GM23338 (cell line): ENCODE results near the gene CPT2. TPM values are rescaled to one million over a fixed set of nuclear protein-coding genes. Genes with fewer than 3 reads are reported as not detected.

Experiments
- ATAC-seq: fragments of 200-7000 bp; cut with Tn5 transposase; 3 replicates; pipeline ENCODE4 v1.9.1; 2020
- DNase-seq: peaks from one replicate; pipeline ENCODE4 v3.0.0-alpha.2; 2015; ENCODE audit warnings: low spot score
- H2AFZ ChIP-seq: fragments of 200-600 bp; sonication (generic); 2 replicates; pipeline ENCODE4 v1.8.0; 2016; ENCODE audit warnings: antibody characterized with exemption, mild to moderate bottlenecking, moderate library complexity
- H3F3A ChIP-seq: fragments of 200-600 bp; sonication (generic); replicated peaks from 2 replicates; pipeline ENCODE4 v1.8.0; 2017; ENCODE audit warnings: antibody characterized with exemption, mixed run types, low read depth
- H3K27ac ChIP-seq: fragments of 200-600 bp; sonication (generic); 2 replicates; pipeline ENCODE4 v1.6.1; 2016; ENCODE audit warnings: low read depth
- H3K27me3 ChIP-seq: fragments of 200-600 bp; sonication (generic); 2 replicates; pipeline ENCODE4 v1.8.0; 2016; ENCODE audit warnings: mild to moderate bottlenecking, mixed run types, moderate library complexity; ENCODE audit not compliant: insufficient read depth
- H3K36me3 ChIP-seq: fragments of 200-600 bp; sonication (generic); 2 replicates; pipeline ENCODE4 v1.8.0; 2016; ENCODE audit warnings: mild to moderate bottlenecking; ENCODE audit not compliant: insufficient read depth
- H3K4me1 ChIP-seq: fragments of 200-600 bp; sonication (generic); 2 replicates; pipeline ENCODE4 v1.8.0; 2016; ENCODE audit warnings: mild to moderate bottlenecking, moderate library complexity; ENCODE audit not compliant: insufficient read depth
- H3K4me2 ChIP-seq: fragments of 200-600 bp; sonication (generic); 2 replicates; pipeline ENCODE4 v1.7.1; 2017; ENCODE audit warnings: mixed run types
- H3K4me3 ChIP-seq: fragments of 200-600 bp; sonication (generic); 2 replicates; pipeline ENCODE4 v1.6.1; 2016; ENCODE audit warnings: mixed run types
- H3K79me2 ChIP-seq: fragments of 200-600 bp; sonication (generic); replicated peaks from 2 replicates; pipeline ENCODE4 v1.8.0; 2017; ENCODE audit warnings: mild to moderate bottlenecking; ENCODE audit not compliant: insufficient read depth
- H3K9me2 ChIP-seq: fragments of 200-600 bp; sonication (generic); 2 replicates; pipeline ENCODE4 v1.8.0; 2017; ENCODE audit not compliant: insufficient read depth
- H4K20me1 ChIP-seq: fragments of 200-600 bp; sonication (generic); replicated peaks from 2 replicates; pipeline ENCODE4 v1.8.0; 2017; ENCODE audit warnings: mild to moderate bottlenecking; ENCODE audit not compliant: insufficient read depth
- H3K27ac Mint-ChIP-seq: 2 replicates; pipeline ENCODE4 v1.8.0; 2020; ENCODE audit warnings: inconsistent platforms, mild to moderate bottlenecking, moderate library complexity, mixed read lengths
- H3K27me3 Mint-ChIP-seq: 3 replicates; pipeline ENCODE4 v1.8.0; 2022; ENCODE audit warnings: low read depth, mild to moderate bottlenecking, moderate library complexity, mixed read lengths, inconsistent platforms; ENCODE audit not compliant: insufficient read depth, poor library complexity
- H3K36me3 Mint-ChIP-seq: 3 replicates; pipeline ENCODE4 v1.8.0; 2021; ENCODE audit warnings: low read depth, mild to moderate bottlenecking, inconsistent platforms, moderate library complexity, mixed read lengths
- H3K4me1 Mint-ChIP-seq: 3 replicates; pipeline ENCODE4 v1.8.0; 2020; ENCODE audit warnings: mild to moderate bottlenecking, inconsistent platforms, mixed read lengths
- H3K4me3 Mint-ChIP-seq: 3 replicates; pipeline ENCODE4 v1.8.0; 2021; ENCODE audit warnings: moderate library complexity, mild to moderate bottlenecking, inconsistent platforms, mixed read lengths
- H3K9me3 Mint-ChIP-seq: 3 replicates; pipeline ENCODE4 v1.8.0; 2020; ENCODE audit warnings: moderate library complexity, mild to moderate bottlenecking, inconsistent platforms, mixed read lengths
- JUNB ChIP-seq: IDR thresholded peaks from one replicate; pipeline ENCODE4 v1.6.1; 2016; ENCODE audit warnings: antibody characterized with exemption; ENCODE audit not compliant: unreplicated experiment
- NANOG ChIP-seq: IDR thresholded peaks from 2 replicates; pipeline ENCODE4 v1.6.1; 2016; ENCODE audit warnings: antibody characterized with exemption, borderline replicate concordance
- POLR2AphosphoS5 ChIP-seq: IDR thresholded peaks from 2 replicates; pipeline ENCODE4 v1.6.1; 2016; ENCODE audit warnings: antibody characterized with exemption, low read depth
- STAT1 ChIP-seq: IDR thresholded peaks from one replicate; pipeline ENCODE4 v1.6.1; 2016; ENCODE audit warnings: antibody characterized with exemption; ENCODE audit not compliant: unreplicated experiment
- ZNF114 ChIP-seq: fragments of 250-450 bp; sonication (Bioruptor Pico); IDR thresholded peaks from 2 replicates; pipeline ENCODE4 v1.5.0; 2020; ENCODE audit warnings: mild to moderate bottlenecking, moderate library complexity
- ZNF331 ChIP-seq: fragments of 250-450 bp; sonication (Bioruptor Pico); IDR thresholded peaks from 2 replicates; pipeline ENCODE4 v1.5.0; 2020; ENCODE audit warnings: low read depth, mild to moderate bottlenecking, moderate library complexity
- polyA plus RNA-seq: library from polyadenylated mRNA; unstranded; fragments of >200 nt; fragmentation: Nextera tagmentation; extraction: Ambion mirVana; gene quantifications from 2 replicates; pipeline ENCODE4 v1.2.1, GENCODE V29; 2016
- total RNA-seq: library from RNA; depleted of rRNA; stranded (reverse); fragments of >200 nt; shearing (Covaris generic); gene quantifications from 2 replicates; pipeline ENCODE4 v1.2.3, GENCODE V29; 2014
- TF ChIP-seq, protein P1 (sequence below): IDR thresholded peaks from 2 replicates; pipeline ENCODE4 v1.6.1; 2016; ENCODE audit warnings: antibody characterized with exemption
- TF ChIP-seq, protein P2 (sequence below): IDR thresholded peaks from one replicate; pipeline ENCODE4 v1.6.1; 2018; ENCODE audit warnings: antibody characterized with exemption; ENCODE audit not compliant: unreplicated experiment
- TF ChIP-seq, protein P3 (sequence below): fragments of 250-450 bp; sonication (Bioruptor Pico); IDR thresholded peaks from 2 replicates; pipeline ENCODE4 v1.5.0; 2020; ENCODE audit warnings: mild to moderate bottlenecking, moderate library complexity

Gene CPT2
- total and polyA plus RNA-seq, 2 experiments from 2014 or later: 11.2 to 30.6 TPM

DNA sequence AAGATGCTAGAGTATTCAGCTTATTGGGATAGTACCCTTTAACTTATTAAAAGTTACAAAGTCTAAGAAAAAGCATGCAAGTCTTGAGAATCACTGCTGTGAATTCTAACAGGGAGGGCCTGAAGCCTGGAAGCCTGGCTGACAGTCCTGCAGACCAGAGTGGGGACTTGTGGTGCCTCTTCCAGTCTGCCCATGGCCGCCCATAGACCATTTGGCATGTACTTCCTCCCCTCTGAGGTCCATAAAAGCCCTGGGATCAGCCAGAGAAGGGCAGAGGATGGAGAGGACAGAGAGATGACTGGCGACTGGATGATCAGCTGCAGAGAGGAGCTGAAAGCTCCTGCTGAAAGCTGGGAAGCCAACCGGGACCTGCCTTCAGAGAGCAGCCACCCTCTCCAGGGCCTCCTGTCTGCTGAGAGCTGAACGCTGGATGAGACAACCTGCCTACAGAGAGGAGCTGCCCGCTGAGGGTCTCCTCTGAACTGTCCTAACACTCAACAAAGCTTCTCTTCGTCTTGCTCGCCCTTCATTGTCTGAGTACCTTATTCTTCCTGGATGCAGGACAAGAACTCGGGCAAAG, 41.7 kb upstream of the CPT2 start:
- no peak overlapping the region for H3K4me3 Mint-ChIP-seq
- H2AFZ ChIP-seq: peak overlapping the region; percentile 80
- no peak for DNase-seq
- H3K9me3 Mint-ChIP-seq: no peaks in the 10 kb centered on the region
- H3K79me2 ChIP-seq: no peaks in the 10 kb centered on the region
- H3F3A ChIP-seq: no peaks in the 10 kb centered on the region
- H3K4me1 Mint-ChIP-seq: peaks cover 2% of the 10 kb centered on the region; the same call in 1 of the 3 replicates
- H3K4me1 ChIP-seq: no peaks in the 10 kb centered on the region
- no peaks in the 10 kb centered on the region for H3K27me3 ChIP-seq
- no peak for ATAC-seq
- TF ChIP-seq JUNB: no peak
- TF ChIP-seq, protein P1, sequence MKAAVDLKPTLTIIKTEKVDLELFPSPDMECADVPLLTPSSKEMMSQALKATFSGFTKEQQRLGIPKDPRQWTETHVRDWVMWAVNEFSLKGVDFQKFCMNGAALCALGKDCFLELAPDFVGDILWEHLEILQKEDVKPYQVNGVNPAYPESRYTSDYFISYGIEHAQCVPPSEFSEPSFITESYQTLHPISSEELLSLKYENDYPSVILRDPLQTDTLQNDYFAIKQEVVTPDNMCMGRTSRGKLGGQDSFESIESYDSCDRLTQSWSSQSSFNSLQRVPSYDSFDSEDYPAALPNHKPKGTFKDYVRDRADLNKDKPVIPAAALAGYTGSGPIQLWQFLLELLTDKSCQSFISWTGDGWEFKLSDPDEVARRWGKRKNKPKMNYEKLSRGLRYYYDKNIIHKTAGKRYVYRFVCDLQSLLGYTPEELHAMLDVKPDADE: no peak
- no peak for TF ChIP-seq ZNF331 (CRISPR knock-in tag)
- no peak for TF ChIP-seq POLR2AphosphoS5
- TF ChIP-seq, protein P2, sequence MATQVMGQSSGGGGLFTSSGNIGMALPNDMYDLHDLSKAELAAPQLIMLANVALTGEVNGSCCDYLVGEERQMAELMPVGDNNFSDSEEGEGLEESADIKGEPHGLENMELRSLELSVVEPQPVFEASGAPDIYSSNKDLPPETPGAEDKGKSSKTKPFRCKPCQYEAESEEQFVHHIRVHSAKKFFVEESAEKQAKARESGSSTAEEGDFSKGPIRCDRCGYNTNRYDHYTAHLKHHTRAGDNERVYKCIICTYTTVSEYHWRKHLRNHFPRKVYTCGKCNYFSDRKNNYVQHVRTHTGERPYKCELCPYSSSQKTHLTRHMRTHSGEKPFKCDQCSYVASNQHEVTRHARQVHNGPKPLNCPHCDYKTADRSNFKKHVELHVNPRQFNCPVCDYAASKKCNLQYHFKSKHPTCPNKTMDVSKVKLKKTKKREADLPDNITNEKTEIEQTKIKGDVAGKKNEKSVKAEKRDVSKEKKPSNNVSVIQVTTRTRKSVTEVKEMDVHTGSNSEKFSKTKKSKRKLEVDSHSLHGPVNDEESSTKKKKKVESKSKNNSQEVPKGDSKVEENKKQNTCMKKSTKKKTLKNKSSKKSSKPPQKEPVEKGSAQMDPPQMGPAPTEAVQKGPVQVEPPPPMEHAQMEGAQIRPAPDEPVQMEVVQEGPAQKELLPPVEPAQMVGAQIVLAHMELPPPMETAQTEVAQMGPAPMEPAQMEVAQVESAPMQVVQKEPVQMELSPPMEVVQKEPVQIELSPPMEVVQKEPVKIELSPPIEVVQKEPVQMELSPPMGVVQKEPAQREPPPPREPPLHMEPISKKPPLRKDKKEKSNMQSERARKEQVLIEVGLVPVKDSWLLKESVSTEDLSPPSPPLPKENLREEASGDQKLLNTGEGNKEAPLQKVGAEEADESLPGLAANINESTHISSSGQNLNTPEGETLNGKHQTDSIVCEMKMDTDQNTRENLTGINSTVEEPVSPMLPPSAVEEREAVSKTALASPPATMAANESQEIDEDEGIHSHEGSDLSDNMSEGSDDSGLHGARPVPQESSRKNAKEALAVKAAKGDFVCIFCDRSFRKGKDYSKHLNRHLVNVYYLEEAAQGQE: no peak
- no peak for TF ChIP-seq NANOG
- no peak for TF ChIP-seq ZNF114 (CRISPR knock-in tag)
- H3K36me3 ChIP-seq: no peaks in the 10 kb centered on the region
- H3K4me3 ChIP-seq: no peak overlapping the region
- no peaks in the 10 kb centered on the region for H3K36me3 Mint-ChIP-seq
- no peak overlapping the region for H3K4me2 ChIP-seq
- H4K20me1 ChIP-seq: no peaks in the 10 kb centered on the region
- no peaks in the 10 kb centered on the region for H3K27me3 Mint-ChIP-seq
- H3K27ac Mint-ChIP-seq: no peak overlapping the region
- no peaks in the 10 kb centered on the region for H3K9me2 ChIP-seq
- H3K27ac ChIP-seq: no peak overlapping the region

DNA sequence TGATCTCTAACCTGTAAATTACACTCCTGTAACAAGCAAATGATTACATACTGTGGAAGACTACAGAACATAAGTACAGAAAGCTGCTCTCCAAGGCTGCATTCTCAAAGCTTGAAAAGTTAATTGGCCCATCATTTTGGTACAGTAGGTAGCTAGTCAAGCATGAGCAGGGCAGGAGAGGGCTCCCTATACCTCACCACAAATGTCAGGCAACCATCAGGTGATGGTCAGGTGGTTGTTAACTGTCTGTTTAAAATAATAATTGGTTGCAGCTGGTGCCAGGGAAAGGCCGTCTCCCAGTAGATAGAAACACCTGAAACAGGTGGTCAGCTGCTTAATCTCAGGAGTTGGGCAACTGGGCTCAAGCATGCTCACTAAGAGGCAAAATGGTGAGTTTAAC, 41.1 kb upstream of the CPT2 start:
- H3K79me2 ChIP-seq: no peaks in the 10 kb centered on the region
- Mint-ChIP-seq H3K4me3 (no peak overlapping the region), H3K9me3 (no peaks in the 10 kb centered on the region), H3K4me1 (peaks cover 2% of the 10 kb centered on the region; the same call in 1 of the 3 replicates), H3K36me3 (no peaks in the 10 kb centered on the region), H3K27me3 (no peaks in the 10 kb centered on the region), H3K27ac (no peak overlapping the region)
- ATAC-seq: no peak
- H3K9me2 ChIP-seq: no peaks in the 10 kb centered on the region
- H3F3A ChIP-seq: no peaks in the 10 kb centered on the region
- H3K27me3 ChIP-seq: no peaks in the 10 kb centered on the region
- no peaks in the 10 kb centered on the region for H3K4me1 ChIP-seq
- no peak overlapping the region for H3K27ac ChIP-seq
- no peaks in the 10 kb centered on the region for H3K36me3 ChIP-seq
- DNase-seq: no peak
- H4K20me1 ChIP-seq: no peaks in the 10 kb centered on the region
- no peak overlapping the region for H3K4me2 ChIP-seq
- H2AFZ ChIP-seq: peak overlapping the region; percentile 80
- H3K4me3 ChIP-seq: no peak overlapping the region
- TF ChIP-seq, protein P3, sequence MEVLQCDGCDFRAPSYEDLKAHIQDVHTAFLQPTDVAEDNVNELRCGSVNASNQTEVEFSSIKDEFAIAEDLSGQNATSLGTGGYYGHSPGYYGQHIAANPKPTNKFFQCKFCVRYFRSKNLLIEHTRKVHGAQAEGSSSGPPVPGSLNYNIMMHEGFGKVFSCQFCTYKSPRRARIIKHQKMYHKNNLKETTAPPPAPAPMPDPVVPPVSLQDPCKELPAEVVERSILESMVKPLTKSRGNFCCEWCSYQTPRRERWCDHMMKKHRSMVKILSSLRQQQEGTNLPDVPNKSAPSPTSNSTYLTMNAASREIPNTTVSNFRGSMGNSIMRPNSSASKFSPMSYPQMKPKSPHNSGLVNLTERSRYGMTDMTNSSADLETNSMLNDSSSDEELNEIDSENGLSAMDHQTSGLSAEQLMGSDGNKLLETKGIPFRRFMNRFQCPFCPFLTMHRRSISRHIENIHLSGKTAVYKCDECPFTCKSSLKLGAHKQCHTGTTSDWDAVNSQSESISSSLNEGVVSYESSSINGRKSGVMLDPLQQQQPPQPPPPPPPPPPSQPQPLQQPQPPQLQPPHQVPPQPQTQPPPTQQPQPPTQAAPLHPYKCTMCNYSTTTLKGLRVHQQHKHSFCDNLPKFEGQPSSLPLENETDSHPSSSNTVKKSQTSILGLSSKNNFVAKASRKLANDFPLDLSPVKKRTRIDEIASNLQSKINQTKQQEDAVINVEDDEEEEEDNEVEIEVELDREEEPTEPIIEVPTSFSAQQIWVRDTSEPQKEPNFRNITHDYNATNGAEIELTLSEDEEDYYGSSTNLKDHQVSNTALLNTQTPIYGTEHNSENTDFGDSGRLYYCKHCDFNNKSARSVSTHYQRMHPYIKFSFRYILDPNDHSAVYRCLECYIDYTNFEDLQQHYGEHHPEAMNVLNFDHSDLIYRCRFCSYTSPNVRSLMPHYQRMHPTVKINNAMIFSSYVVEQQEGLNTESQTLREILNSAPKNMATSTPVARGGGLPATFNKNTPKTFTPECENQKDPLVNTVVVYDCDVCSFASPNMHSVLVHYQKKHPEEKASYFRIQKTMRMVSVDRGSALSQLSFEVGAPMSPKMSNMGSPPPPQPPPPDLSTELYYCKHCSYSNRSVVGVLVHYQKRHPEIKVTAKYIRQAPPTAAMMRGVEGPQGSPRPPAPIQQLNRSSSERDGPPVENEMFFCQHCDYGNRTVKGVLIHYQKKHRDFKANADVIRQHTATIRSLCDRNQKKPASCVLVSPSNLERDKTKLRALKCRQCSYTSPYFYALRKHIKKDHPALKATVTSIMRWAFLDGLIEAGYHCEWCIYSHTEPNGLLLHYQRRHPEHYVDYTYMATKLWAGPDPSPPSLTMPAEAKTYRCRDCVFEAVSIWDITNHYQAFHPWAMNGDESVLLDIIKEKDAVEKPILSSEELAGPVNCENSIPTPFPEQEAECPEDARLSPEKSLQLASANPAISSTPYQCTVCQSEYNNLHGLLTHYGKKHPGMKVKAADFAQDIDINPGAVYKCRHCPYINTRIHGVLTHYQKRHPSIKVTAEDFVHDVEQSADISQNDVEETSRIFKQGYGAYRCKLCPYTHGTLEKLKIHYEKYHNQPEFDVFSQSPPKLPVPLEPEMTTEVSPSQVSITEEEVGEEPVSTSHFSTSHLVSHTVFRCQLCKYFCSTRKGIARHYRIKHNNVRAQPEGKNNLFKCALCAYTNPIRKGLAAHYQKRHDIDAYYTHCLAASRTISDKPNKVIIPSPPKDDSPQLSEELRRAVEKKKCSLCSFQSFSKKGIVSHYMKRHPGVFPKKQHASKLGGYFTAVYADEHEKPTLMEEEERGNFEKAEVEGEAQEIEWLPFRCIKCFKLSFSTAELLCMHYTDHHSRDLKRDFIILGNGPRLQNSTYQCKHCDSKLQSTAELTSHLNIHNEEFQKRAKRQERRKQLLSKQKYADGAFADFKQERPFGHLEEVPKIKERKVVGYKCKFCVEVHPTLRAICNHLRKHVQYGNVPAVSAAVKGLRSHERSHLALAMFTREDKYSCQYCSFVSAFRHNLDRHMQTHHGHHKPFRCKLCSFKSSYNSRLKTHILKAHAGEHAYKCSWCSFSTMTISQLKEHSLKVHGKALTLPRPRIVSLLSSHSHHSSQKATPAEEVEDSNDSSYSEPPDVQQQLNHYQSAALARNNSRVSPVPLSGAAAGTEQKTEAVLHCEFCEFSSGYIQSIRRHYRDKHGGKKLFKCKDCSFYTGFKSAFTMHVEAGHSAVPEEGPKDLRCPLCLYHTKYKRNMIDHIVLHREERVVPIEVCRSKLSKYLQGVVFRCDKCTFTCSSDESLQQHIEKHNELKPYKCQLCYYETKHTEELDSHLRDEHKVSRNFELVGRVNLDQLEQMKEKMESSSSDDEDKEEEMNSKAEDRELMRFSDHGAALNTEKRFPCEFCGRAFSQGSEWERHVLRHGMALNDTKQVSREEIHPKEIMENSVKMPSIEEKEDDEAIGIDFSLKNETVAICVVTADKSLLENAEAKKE: no peak
- no peak for TF ChIP-seq ZNF331 (CRISPR knock-in tag)
- TF ChIP-seq ZNF114 (CRISPR knock-in tag): no peak
- TF ChIP-seq JUNB: no peak
- TF ChIP-seq, protein P1: no peak
- TF ChIP-seq STAT1: no peak
- TF ChIP-seq NANOG: no peak
- TF ChIP-seq POLR2AphosphoS5: no peak
